ENCODE results near the gene GPR146. TPM values are rescaled to one million over a fixed set of nuclear protein-coding genes. Genes with fewer than 3 reads are reported as not detected.

Gene GPR146
- total and polyA plus RNA-seq, 7 donors = 3.0 to 33.5 (median 10.8) TPM

DNA sequence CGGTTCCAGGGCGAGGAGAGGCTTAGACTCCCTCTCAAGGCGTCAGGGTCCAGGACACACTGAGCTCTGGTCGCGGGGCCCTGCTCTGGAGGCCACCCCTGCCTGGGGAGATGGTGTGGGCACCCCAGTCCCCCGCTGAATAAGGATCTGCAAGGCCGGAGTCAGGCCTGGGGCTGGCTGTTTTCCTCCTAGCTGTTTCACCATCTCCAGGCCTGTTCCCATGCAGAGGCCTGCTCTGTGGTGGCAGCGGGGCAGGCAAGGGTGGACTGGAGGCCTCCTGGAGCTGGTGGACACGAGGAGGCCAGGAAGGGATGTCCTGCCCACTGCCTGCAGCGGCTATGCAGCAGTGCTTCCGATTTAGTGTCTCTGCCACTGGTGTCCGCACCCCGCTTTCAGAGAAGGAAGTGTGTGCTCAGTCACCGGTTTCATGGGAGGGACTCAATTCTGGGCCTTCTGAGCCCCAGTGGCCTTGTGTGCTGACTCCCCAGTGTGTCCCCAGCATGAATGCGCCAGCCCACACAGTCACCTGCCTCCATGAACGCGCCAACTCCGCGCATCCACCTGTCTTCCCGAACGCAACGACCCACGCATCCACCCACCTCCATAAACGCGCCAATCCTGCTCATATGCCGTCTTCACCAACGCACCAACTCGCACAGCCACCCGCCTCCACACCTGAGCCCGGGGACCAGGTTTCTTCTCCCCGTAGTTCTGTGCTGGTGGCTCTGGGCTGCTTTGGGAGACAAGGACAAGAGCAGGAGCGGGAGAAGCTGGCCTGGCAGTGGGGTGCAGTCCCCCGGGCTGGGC, 14.5 kb upstream of the GPR146 start:
- Histone ChIP-seq H3K9me3 (no peaks in the 10 kb centered on the region), H3K27me3 (no peaks in the 10 kb centered on the region), H3K4me1 (peaks cover 0 to 43% (median 25%) of the 10 kb centered on the region in 4 donors), H3K27ac (peak overlapping the region; percentile 93 to 97 (median 96)), H3K36me3 (peaks cover 0 to 17% (median 0%) of the 10 kb centered on the region in 4 donors), H3K4me3 (no peak overlapping the region)
- intact Hi-C loops (cut with DNase I) = loop anchor here (2.0 to 5.0 kb wide), 2 partner anchors 13 to 38 kb away; no protein-coding TSS in a partner anchor
- TF ChIP-seq POLR2A (IDR thresholded peaks at IDR 0.05) = no peak
- TF ChIP-seq, protein P1, sequence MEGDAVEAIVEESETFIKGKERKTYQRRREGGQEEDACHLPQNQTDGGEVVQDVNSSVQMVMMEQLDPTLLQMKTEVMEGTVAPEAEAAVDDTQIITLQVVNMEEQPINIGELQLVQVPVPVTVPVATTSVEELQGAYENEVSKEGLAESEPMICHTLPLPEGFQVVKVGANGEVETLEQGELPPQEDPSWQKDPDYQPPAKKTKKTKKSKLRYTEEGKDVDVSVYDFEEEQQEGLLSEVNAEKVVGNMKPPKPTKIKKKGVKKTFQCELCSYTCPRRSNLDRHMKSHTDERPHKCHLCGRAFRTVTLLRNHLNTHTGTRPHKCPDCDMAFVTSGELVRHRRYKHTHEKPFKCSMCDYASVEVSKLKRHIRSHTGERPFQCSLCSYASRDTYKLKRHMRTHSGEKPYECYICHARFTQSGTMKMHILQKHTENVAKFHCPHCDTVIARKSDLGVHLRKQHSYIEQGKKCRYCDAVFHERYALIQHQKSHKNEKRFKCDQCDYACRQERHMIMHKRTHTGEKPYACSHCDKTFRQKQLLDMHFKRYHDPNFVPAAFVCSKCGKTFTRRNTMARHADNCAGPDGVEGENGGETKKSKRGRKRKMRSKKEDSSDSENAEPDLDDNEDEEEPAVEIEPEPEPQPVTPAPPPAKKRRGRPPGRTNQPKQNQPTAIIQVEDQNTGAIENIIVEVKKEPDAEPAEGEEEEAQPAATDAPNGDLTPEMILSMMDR (IDR thresholded peaks at IDR 0.05) = no peak
- TF ChIP-seq POLR2AphosphoS5 (IDR thresholded peaks at IDR 0.05) = no peak
- 94 to 95% methylated on average over 33 of the region's 33 CpGs for WGBS, 2 donors
- no peak for DNase-seq

DNA sequence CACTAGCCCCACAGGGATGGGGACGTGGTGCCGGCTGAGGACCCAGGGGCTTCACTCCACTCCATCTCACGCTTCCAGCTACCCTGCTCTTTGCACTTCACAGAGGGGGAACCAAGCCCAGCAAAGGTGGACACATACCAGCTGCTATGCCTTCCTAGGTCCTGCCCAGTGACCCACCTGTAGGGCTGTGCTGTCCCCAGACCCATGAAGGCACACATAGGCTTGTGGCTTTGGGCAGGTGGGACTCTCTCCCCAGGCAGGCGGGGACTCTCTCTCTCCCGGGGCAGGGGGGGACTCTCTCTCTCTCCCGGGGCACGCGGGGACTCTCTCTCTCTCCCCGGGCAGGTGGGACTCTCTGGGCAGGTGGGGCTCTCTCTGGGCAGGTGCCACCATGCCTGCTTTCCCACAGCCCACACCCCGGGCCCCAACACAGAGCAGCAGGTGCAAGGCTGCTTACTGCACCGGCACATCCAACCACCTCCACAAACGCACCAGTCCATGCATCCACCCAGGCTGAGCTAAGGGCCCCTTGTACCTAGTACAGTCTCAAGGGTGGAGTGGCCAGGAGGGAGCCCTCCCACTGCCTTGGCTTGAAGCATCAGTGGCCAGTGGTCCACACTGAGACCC, 13.8 kb upstream of the GPR146 start:
- Histone ChIP-seq H3K27ac (no peak overlapping the region), H3K4me1 (peaks cover 0 to 38% (median 25%) of the 10 kb centered on the region in 4 donors), H3K9me3 (no peaks in the 10 kb centered on the region), H3K36me3 (peaks cover 0 to 10% (median 0%) of the 10 kb centered on the region in 4 donors), H3K4me3 (no peak overlapping the region), H3K27me3 (no peaks in the 10 kb centered on the region)
- no peak for DNase-seq
- intact Hi-C loops (cut with DNase I) = no loop called here
- TF ChIP-seq POLR2AphosphoS5 (IDR thresholded peaks at IDR 0.05) = no peak
- no peak for TF ChIP-seq EP300 (IDR thresholded peaks at IDR 0.05)
- no peak for TF ChIP-seq POLR2A (IDR thresholded peaks at IDR 0.05)
- TF ChIP-seq, protein P1 (IDR thresholded peaks at IDR 0.05) = no peak
- 80 to 91% methylated on average over 12 of the region's 12 CpGs for WGBS, 2 donors

DNA sequence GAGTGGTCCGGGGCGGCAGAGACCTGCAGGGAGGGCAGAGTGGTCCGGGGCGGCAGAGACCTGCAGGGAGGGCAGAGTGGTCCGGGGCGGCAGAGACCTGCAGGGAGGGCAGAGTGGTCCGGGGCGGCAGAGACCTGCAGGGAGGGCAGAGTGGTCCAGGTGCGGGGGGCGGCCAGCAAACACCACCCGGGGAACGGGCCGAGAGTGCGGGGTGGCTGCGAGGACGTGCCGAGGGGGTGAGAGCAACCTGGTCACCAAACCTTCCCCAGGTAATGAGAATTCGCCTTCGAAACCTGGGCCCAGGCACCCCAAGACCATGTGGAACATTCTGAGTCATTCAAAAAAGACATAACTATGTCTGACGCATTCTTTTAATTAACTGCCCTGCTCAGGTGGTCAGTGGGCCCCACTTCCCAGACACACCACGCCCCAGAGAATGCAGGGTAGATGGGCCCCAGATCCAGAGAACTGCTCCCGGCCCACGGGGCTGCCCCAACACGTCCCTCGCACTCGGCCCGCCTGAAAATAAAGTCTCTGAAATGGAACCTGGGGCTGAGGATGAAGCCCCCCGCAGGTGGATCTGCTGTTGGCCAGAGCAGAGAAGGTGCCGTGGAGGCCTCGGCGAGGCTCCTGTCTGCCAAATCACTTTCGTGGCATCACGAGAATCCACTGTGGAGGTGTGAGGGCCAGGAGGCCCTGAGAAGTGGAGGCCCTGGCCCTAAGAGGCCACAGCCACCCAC, 12.5 kb upstream of the GPR146 start:
- Histone ChIP-seq H3K27me3 (no peaks in the 10 kb centered on the region), H3K9me3 (no peaks in the 10 kb centered on the region), H3K4me3 (no peak overlapping the region), H3K36me3 (no peaks in the 10 kb centered on the region), H3K27ac (no peak overlapping the region), H3K4me1 (peaks cover 0 to 25% (median 17%) of the 10 kb centered on the region in 4 donors)
- DNase-seq = no peak
- intact Hi-C loops (cut with DNase I) = no loop called here
- TF ChIP-seq POLR2AphosphoS5 (IDR thresholded peaks at IDR 0.05) = no peak
- no peak for TF ChIP-seq POLR2A (IDR thresholded peaks at IDR 0.05)
- TF ChIP-seq EP300 (IDR thresholded peaks at IDR 0.05) = no peak
- TF ChIP-seq, protein P1 (IDR thresholded peaks at IDR 0.05) = no peak
- WGBS, 2 donors = 94 to 96% methylated on average over 29 to 31 of the region's 33 CpGs

DNA sequence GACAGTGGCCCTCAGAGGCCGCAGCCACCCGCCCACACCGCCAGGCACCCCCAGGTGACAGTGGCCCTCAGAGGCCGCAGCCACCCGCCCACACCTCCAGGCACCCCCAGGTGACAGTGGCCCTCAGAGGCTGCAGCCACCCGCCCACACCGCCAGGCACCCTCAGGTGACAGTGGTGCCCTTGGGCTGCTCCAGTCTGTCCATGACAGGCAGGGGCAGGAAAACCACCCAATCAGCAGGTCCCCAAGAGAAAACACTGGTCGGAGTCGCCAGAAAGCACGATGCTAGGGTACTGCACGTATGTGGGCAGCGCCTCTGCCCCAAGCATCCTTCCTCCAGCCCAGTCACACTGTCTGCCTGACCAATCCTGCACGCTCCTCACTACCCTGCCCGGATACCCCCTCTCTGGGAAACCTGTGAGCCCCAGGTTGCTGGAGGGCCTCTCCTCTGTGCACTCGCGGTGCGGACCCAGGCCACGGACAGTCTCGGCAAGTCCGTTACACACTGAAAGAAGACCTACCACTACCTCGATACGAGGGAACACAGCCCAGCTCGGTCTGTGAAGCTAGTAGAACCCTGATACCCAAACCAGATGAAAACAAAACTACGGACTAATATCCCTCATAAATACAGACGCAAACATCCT, 11.7 kb upstream of the GPR146 start:
- no peak for DNase-seq
- no peak overlapping the region for H3K4me3 ChIP-seq
- WGBS, 2 donors = 91 to 93% methylated on average over 25 of the region's 25 CpGs
- H3K36me3 ChIP-seq = no peaks in the 10 kb centered on the region
- no peaks in the 10 kb centered on the region for H3K9me3 ChIP-seq
- TF ChIP-seq POLR2AphosphoS5 (IDR thresholded peaks at IDR 0.05) = no peak
- no peak for TF ChIP-seq POLR2A (IDR thresholded peaks at IDR 0.05)
- no peak for TF ChIP-seq EP300 (IDR thresholded peaks at IDR 0.05)
- TF ChIP-seq, protein P1 (IDR thresholded peaks at IDR 0.05) = no peak
- H3K4me1 ChIP-seq = peaks cover 0 to 17% (median 11%) of the 10 kb centered on the region in 4 donors
- no peaks in the 10 kb centered on the region for H3K27me3 ChIP-seq
- intact Hi-C loops (cut with DNase I) = no loop called here
- H3K27ac ChIP-seq = no peak overlapping the region
